Jurkat, Clone E6-1 (cell line): ENCODE data around the gene DAPK2. TPM values are rescaled to one million over a fixed set of nuclear protein-coding genes. Genes with fewer than 3 reads are reported as not detected.
"Not testable (repeated sequence)": the region's sequence is repeated elsewhere in the genome, so short reads cannot be mapped to it uniquely, and the experiment has no call there.

Experiments used
- DNase-seq: peaks from one replicate; pipeline ENCODE4 v3.0.0-alpha.2; 2011; ENCODE audit warnings: low read depth, low spot score
- H3K4me3 ChIP-seq: 2 replicates; pipeline ENCODE4 v1.5.1; 2011; ENCODE audit warnings: mild to moderate bottlenecking, low read length, control low read depth, moderate library complexity
- polyA plus RNA-seq: library from polyadenylated mRNA; unstranded; fragments of >200 nt; gene quantifications from one replicate; pipeline ENCODE4 v1.2.1, GENCODE V29; 2012; ENCODE audit warnings: missing spikeins; ENCODE audit not compliant: insufficient read length, insufficient read depth

DAPK2 gene
- not detected for polyA plus RNA-seq

DNA sequence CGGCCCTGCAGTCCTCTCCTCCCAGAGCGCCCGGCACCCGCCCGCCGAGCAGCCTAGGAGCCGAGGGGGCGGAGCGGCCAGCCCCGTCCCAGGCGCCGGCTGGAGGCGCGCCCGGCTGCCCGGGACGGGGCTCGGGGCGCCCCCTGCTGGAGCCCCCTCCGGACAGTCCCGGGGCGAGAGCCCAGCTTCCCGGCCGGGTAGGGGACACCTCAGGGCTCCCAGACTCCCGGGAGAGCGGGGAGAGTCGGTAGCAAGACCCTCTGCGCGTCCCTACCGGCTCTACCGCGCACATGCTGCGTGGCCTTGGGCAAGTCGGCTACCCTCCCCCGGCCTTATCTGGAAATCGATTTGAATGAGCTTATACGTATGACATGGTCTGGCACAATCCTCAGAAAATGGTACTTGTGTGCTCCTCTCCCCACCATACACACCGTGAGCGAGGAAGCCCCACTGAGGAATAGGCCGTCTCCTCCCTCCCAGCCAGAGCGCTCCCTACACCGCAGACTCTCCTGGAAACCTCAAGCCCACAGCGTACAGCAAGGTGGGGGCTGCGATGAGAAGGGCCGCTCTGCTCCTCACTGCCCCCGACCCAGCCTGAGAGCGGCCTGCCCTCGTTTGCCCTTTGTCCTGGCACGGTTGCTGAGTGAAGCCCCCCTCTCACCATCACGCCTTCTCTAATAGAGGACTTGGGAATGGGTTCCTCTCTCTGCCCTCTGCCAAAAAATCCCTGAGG, at the start of gene DAPK2:
Gene DAPK2, minus strand, starts transcription at position 65 of the 733 bp plus-strand sequence. CDS start 6,224 bp downstream, outside the sequence.
- peak; percentile 19 for DNase-seq
- peak within 1 kb of the TSS; percentile 54 for H3K4me3 ChIP-seq

- H3K4me3 ChIP-seq, result peak overlapping the region; percentile 98
- no peak for DNase-seq
Measured at GRCh38 chr15:64095431-64095794, 49.1 kb upstream of the DAPK2 start.

- peak within 1 kb of the TSS; percentile 92 for H3K4me3 ChIP-seq
- peak; percentile 99 for DNase-seq
Measured at GRCh38 chr15:64093627-64094417, 47.5 kb upstream of the DAPK2 start, which contains the start of gene CIAO2A. Gene CIAO2A (minus strand): TSS chr15:64093838. CDS start chr15:64093768, 70 bp downstream.

DNA sequence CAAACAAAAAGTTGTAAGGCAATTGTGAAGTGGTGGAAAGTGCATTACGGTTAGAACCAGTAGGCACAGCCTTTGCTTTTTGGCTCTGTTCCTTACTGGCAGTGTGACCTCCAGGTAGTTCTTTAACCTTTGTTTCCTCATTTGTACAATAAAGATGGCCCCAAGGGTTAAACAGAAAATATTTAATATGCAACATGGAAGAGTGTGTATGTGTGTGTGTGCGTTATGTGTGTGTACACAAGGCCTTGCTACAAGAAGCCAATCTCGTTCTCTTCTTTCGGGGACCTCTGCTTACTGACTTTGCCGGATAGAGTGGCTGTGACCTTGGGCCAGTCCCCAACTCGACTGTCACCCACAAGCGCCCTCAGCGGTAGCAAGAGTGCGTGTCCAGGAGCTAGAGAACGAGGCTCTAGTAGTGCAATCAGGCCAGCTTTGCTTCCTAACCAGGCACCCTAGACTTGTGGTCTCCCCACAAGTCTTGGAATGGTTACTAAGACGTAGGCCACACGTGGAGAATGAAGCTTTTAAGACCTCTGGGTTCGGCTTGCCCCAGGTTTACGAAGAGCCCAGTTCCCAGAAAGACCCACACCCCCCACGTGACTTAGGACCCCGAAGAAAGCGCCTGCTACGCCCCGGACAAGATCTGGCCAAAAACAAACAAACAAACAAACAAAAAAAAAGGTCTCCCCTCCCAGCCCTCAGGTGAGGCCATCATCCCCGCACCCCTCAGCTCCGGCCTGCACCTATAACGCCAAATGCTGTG, 46.8 kb upstream of the DAPK2 start:
- DNase-seq, result peak; percentile 37
- peak overlapping the region; percentile 92 for H3K4me3 ChIP-seq

DNA sequence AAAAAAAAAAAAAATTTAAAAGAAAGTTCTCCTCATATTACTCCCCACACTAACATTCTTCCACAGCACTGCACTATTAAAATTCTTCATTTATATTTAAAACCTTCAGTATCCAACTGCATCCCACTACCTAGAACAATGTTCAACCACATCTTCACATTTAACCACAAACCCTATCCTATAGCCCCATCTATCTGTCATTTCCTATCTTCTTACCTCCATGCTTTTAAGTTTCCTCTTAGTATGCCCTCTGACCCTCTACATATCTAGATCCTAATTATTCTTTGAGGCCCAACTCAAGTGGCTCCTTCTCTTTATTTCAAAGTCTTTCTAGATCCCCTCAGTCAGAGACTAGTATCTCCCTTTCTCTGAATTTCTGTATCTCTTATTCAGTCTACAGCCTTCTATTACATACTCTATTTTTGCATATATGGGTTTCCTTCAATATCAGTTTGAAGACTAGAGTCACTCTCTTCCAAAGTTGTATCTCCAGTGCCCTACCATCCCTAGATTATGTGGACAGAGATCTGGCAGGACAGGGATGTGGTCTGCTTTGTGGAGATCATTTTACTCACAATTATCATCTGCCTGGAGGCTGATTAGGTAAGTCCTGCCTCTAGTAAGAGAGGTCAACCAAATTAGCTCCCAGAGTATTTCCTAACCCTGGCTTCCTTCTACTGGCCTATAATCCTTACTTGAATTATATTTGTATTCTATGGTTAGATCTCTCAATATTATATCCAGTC, 46.0 kb upstream of the DAPK2 start:
- H3K4me3 ChIP-seq, result peak overlapping the region; percentile 92
- peak; percentile 66 for DNase-seq

DNA sequence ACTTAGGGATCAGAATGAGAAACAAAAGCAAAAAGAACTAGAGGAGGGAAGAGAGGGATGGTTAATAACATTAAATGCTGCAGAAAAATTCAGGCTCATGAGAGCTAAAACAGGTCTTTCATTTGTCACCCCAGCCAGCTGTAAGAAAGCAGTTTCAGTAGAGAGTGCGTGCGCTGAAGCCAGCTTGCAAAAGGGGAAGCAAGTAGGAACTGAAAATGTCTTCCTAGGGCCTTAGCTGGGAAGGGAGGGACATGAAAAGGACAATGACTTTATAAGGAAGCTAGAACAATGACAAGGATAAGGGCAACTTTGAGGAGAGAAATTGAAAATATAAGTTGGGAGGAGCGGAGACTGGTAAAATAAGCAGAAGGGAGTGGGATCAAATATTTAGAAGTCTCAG, 44.2 kb upstream of the DAPK2 start:
- no peak overlapping the region for H3K4me3 ChIP-seq
- no peak for DNase-seq

GRCh38 chr15:64089543-64090280, 43.4 kb upstream of the DAPK2 start:
- no peak for DNase-seq
- H3K4me3 ChIP-seq, result no peak overlapping the region

- no peak for DNase-seq
Measured at GRCh38 chr15:64082757-64083156, 36.5 kb upstream of the DAPK2 start.

GRCh38 chr15:64073496-64073895, 27.2 kb upstream of the DAPK2 start:
- DNase-seq, result not testable (repeated sequence)

More at GRCh38 chr15:64082757-64083156, 36.5 kb upstream of the DAPK2 start:
- H3K4me3 ChIP-seq, result no peak overlapping the region

GRCh38 chr15:64072812-64073211, 26.5 kb upstream of the DAPK2 start:
- no peak overlapping the region for H3K4me3 ChIP-seq
- no peak for DNase-seq

More at GRCh38 chr15:64073496-64073895, 27.2 kb upstream of the DAPK2 start:
- not testable (repeated sequence) for H3K4me3 ChIP-seq

DNA sequence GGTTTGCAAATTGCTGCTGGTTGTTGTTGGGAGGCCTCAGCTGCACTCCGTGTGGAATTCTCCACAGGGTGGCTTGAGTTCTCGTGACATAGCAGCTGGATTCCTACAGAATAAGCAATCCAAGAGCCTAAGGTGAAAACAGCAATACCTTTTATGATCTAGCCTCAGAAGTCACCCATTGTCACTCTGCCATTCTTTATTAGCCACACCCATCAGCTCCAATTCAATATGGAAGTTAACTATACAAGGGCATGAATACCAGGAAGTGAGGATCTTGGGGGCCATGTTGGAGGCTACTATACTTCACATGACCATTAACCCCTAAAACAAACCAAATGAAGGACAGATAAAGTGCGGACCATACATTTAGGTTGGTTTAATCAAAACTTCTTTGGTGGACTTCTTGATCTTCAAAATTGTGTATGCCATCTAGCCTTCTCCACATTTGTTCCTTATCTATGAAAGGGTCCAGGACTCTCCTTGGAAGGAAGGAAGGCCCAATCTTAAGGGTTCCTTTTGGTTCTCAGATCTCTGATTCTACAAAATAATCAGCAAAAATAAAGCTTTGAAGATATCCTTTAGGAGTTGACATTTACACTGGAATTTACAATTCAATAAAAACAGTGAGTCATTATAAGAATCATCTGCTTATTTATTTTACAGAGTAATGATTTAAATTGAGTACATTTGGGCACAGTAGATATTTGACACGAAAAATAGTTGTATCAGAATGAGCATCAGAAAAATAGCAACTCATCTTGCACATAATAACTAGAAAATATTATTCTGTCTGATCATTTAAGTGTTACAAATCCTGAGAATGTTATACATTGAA, 25.9 kb upstream of the DAPK2 start:
- no peak overlapping the region for H3K4me3 ChIP-seq
- no peak for DNase-seq

GRCh38 chr15:64070965-64071851, 24.9 kb upstream of the DAPK2 start:
- DNase-seq, result no peak
- no peak overlapping the region for H3K4me3 ChIP-seq

- no peak overlapping the region for H3K4me3 ChIP-seq
- no peak for DNase-seq
Measured at GRCh38 chr15:64070106-64070505, 23.8 kb upstream of the DAPK2 start.

- H3K4me3 ChIP-seq, result no peak overlapping the region
- peak; percentile 67 for DNase-seq
Measured at GRCh38 chr15:64068133-64068532, 21.8 kb upstream of the DAPK2 start.

GRCh38 chr15:64067564-64068030, 21.3 kb upstream of the DAPK2 start:
- H3K4me3 ChIP-seq, result peak overlapping the region; percentile 11; the same call in 1 of the 2 replicates
- DNase-seq, result peak; percentile 75

DNA sequence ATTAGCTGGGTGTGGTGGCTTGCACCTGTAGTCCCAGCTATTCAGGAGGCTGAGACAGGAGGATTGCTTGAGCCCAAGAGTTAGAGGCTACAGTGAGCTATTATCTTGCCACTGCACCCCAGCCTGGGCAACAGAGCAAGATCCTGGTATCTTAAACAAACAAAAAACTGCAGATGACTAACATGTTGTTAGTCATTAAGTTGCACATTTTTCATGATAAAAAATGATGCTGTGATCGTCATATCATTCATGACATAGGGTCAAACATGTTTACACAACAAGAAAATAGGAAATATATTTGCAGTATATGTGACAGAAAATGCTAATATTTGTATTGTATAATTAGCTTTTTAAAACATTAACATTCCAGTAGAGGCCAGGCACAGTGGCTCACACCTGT, 20.2 kb upstream of the DAPK2 start:
- DNase-seq, result no peak
- no peak overlapping the region for H3K4me3 ChIP-seq
